ENCODE measurements around the gene VAMP8. TPM values are rescaled to one million over a fixed set of nuclear protein-coding genes. Genes with fewer than 3 reads are reported as not detected.
A peak's percentile ranks its signal among the peaks of the same experiment; 100 is the strongest.

VAMP8 gene
- total and polyA plus RNA-seq, 2 of the 8 experiments (the other 6 are each of a cell fraction or from before 2014, with no cell fraction given), result 34.4 to 69.7 TPM

DNA sequence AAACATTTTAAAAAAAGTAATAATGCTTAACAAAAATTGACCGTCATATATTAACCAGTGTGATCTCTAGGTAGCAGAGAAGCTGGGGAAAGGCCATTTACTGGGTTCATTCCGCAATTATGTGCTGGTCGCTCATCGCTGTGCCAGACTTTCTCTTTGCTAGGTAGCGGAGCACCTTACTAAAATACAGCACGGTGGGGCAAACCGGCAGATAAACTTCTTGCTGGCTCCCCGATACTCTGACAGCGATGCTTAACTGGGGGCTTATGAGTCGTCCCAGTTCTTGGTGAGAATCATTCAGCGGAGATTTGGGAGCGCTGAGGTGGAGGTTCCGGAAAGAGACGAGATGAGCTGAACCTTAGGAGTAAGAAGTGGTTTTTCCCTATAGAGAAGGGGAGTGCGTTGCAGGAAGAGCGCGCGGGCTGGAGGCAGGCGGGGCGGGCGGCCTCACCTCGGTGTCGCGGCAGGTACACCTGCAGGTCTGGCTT, 33.9 kb downstream of the VAMP8 start:
- peak overlapping the region; percentile 20; the same call in 1 of the 2 replicates for H4K8ac ChIP-seq (ENCODE audit: extremely low read depth, insufficient read depth, low read length)
- H3K4me2 ChIP-seq (ENCODE audit: insufficient read depth in 1 of 2, low read depth in 2 of 2, low read length in 2 of 2), result peak overlapping the region; percentile 68 to 82
- no peaks in the 10 kb centered on the region; a peak in 3 of 7 replicates for H3K4me1 ChIP-seq (replicated peaks in 1 of 4; ENCODE audit: control insufficient read depth in 3 of 4, insufficient read depth in 4 of 4, low read length in 3 of 4)
- H3K18ac ChIP-seq (ENCODE audit: extremely low read depth, low read length), result no peak overlapping the region
- H2BK12ac ChIP-seq (ENCODE audit: low read depth, low read length), result no peak overlapping the region
- no peak overlapping the region for H2AFZ ChIP-seq (ENCODE audit: low read length)
- peak overlapping the region; percentile 78 to 87 (median 84) for H3K4me3 ChIP-seq (ENCODE audit: extremely low read depth in 1 of 4, insufficient read depth in 2 of 4, low read depth in 3 of 4, low read length in 4 of 4)
- peaks cover 4% of the 10 kb centered on the region; the same call in 1 of the 2 replicates for H3K23me2 ChIP-seq (ENCODE audit: low read depth, low read length)
- FAIRE-seq (no peak), DNase-seq (ENCODE audit: low read depth in 1 of 2, low spot score in 2 of 2) (no peak)
- peak overlapping the region in 3 of 4 experiments; percentile 30 to 83 (median 65); a peak in 6 of 7 replicates for H3K9ac ChIP-seq (replicated peaks in 1 of 4; ENCODE audit: extremely low read depth in 1 of 4, low read depth in 3 of 4, low read length in 3 of 4)
- no peak overlapping the region for H3K14ac ChIP-seq (ENCODE audit: insufficient read length)
- TF ChIP-seq SUZ12 (IDR thresholded peaks at IDR 0.05; ENCODE audit: low read length), result no peak
- TF ChIP-seq ATF3 (IDR thresholded peaks at IDR 0.05; ENCODE audit: insufficient read depth, low read depth, low read length), result no peak
- no peak for TF ChIP-seq POLR2AphosphoS5 (IDR thresholded peaks at IDR 0.05; ENCODE audit: low read depth, low read length)
- TF ChIP-seq SP4 (IDR thresholded peaks at IDR 0.05; ENCODE audit: low read length), result no peak
- TF ChIP-seq CBX8 (IDR thresholded peaks at IDR 0.05; ENCODE audit: borderline replicate concordance, low read depth, low read length), result no peak
- 0 out of 2 replicates have a peak overlapping the region, but pooled peaks have one; percentile 35 for H2BK5ac ChIP-seq (ENCODE audit: low read depth, low read length)
- no peak overlapping the region for H2BK15ac ChIP-seq (ENCODE audit: low read length)
- no peak overlapping the region for H2BK20ac ChIP-seq (ENCODE audit: low read length)
- H3K9me3 ChIP-seq (ENCODE audit: insufficient read depth in 2 of 2, low read depth in 1 of 2, low read length in 1 of 2), result no peaks in the 10 kb centered on the region
- peak overlapping the region; percentile 31; the same call in 1 of the 2 replicates for H3K27ac ChIP-seq (ENCODE audit: low read depth, low read length)
- no peak overlapping the region for H2AK5ac ChIP-seq (ENCODE audit: low read depth, low read length)
- POLR2A ChIA-PET (ENCODE audit: partially characterized antibody), result interaction anchor here (0.7 to 7.9 kb wide), 24 partner anchors 8 to 495 kb away, joined by 3 to 95 read pairs (median 5); partner anchors contain the start of genes GGCX, MAT2A, POLR1A and PTCD3
- H3K27me3 ChIP-seq (replicated peaks in 1 of 4; ENCODE audit: control insufficient read depth in 3 of 4, extremely low read depth in 1 of 4, insufficient read depth in 3 of 4, low read length in 3 of 4), result no peaks in the 10 kb centered on the region
- peaks cover 0 to 13% of the 10 kb centered on the region in 2 experiments; a peak in 2 of 4 replicates for H3K79me2 ChIP-seq (ENCODE audit: control insufficient read depth in 1 of 2, insufficient read depth in 2 of 2, low read length in 2 of 2)
- H3K23ac ChIP-seq (ENCODE audit: insufficient read length), result no peak overlapping the region
- H3K79me1 ChIP-seq (ENCODE audit: low read depth, low read length), result no peaks in the 10 kb centered on the region; the same call in 1 of the 2 replicates
- 11% methylated on average over 16 of the region's 24 CpGs; no CpG with 5 or more reads in 1 of the 2 experiments for WGBS, 2 experiments (ENCODE audit: extremely low coverage in 1 of 2, insufficient coverage in 1 of 2, insufficient read length in 1 of 2, insufficient replicate concordance in 2 of 2, low coverage in 1 of 2, low lambda C conversion rate in 2 of 2, missing lambda C conversion rate in 1 of 2)
- peaks cover 6 to 17% (median 14%) of the 10 kb centered on the region in 4 experiments; a peak in 6 of 8 replicates for H3K36me3 ChIP-seq (ENCODE audit: control insufficient read depth in 2 of 4, insufficient read depth in 4 of 4, low read length in 3 of 4)
- H3K56ac ChIP-seq (replicated peaks; ENCODE audit: insufficient read length, low read depth, low read length), result no peak overlapping the region
- CTCF ChIA-PET (ENCODE audit: partially characterized antibody), result interaction anchor here (0.7 to 0.8 kb wide), 3 partner anchors 9 to 190 kb away, joined by 3 to 5 read pairs (median 3); no protein-coding TSS in a partner anchor
- H4K91ac ChIP-seq (replicated peaks; ENCODE audit: insufficient read length, low read length), result peak overlapping the region; percentile 56
- no peak overlapping the region for H2BK120ac ChIP-seq (replicated peaks; ENCODE audit: low read depth, low read length)
- H3K4ac ChIP-seq (replicated peaks; ENCODE audit: insufficient read length, low read depth, low read length), result no peak overlapping the region
- peak overlapping the region; percentile 9 for H4K5ac ChIP-seq (ENCODE audit: insufficient read length, low read depth, low read length)
- peaks cover 0 to 11% of the 10 kb centered on the region in 2 experiments for H4K20me1 ChIP-seq (replicated peaks in 1 of 2; ENCODE audit: control insufficient read depth in 1 of 2, insufficient read depth in 2 of 2, low read length in 2 of 2)

All from H1 (cell line).